HUES64 (cell line): Measurements from ENCODE around the gene LDAF1.
A peak's percentile ranks its signal among the peaks of the same experiment; 100 is the strongest.

ENCODE experiments used
- H3K27ac ChIP-seq: 2 replicates; pipeline ENCODE4 v1.7.0; 2013; ENCODE audit warnings: low read depth, low read length, inconsistent platforms
- H3K27me3 ChIP-seq: 2 replicates; pipeline ENCODE4 v1.6.1; 2013; ENCODE audit warnings: mild to moderate bottlenecking, low read length; ENCODE audit not compliant: insufficient read depth
- H3K36me3 ChIP-seq: 2 replicates; pipeline ENCODE4 v1.6.1; 2013; ENCODE audit warnings: mild to moderate bottlenecking, low read length; ENCODE audit not compliant: insufficient read depth
- H3K4me1 ChIP-seq: 2 replicates; pipeline ENCODE4 v1.6.1; 2013; ENCODE audit warnings: mild to moderate bottlenecking, low read length, moderate library complexity; ENCODE audit not compliant: insufficient read depth
- H3K4me3 ChIP-seq: 2 replicates; pipeline ENCODE4 v1.5.1; 2013; ENCODE audit warnings: mild to moderate bottlenecking, low read length, moderate library complexity
- H3K9ac ChIP-seq: 2 replicates; pipeline ENCODE4 v1.6.1; 2013; ENCODE audit warnings: mild to moderate bottlenecking, low read depth, low read length
- H3K9me3 ChIP-seq: 2 replicates; pipeline ENCODE4 v1.6.1; 2013; ENCODE audit warnings: low read depth, low read length; ENCODE audit not compliant: insufficient read depth
- WGBS: fragments of 150-250, 120-280 bp; methylation state at CpG from one replicate; pipeline ENCODE4 v1.1.7; 2013; ENCODE audit warnings: missing lambda C conversion rate; 5-methylcytosine and 5-hydroxymethylcytosine counted together

LDAF1 gene

GRCh38 chr16:21222495-21223337 is 64.2 kb downstream of the LDAF1 start:
- H3K9ac ChIP-seq = no peak overlapping the region
- no peaks in the 10 kb centered on the region for H3K36me3 ChIP-seq
- 53% methylated on average over 4 of the region's 4 CpGs for WGBS
- H3K4me1 ChIP-seq = peaks cover 30% of the 10 kb centered on the region
- no peak overlapping the region for H3K4me3 ChIP-seq
- no peaks in the 10 kb centered on the region for H3K9me3 ChIP-seq
- H3K27me3 ChIP-seq = no peaks in the 10 kb centered on the region
- peak overlapping the region; percentile 8; the same call in 1 of the 2 replicates for H3K27ac ChIP-seq

GRCh38 chr16:21223787-21224186 is 65.3 kb downstream of the LDAF1 start:
- no peaks in the 10 kb centered on the region for H3K36me3 ChIP-seq
- no peak overlapping the region for H3K27ac ChIP-seq
- WGBS = 78% methylated on average over 9 of the region's 9 CpGs
- H3K9ac ChIP-seq = no peak overlapping the region
- H3K4me1 ChIP-seq = peaks cover 30% of the 10 kb centered on the region
- no peaks in the 10 kb centered on the region for H3K27me3 ChIP-seq
- no peaks in the 10 kb centered on the region for H3K9me3 ChIP-seq
- H3K4me3 ChIP-seq = no peak overlapping the region

- Histone ChIP-seq H3K9me3 (no peaks in the 10 kb centered on the region), H3K9ac (no peak overlapping the region), H3K27me3 (no peaks in the 10 kb centered on the region), H3K4me3 (no peak overlapping the region), H3K27ac (no peak overlapping the region), H3K36me3 (no peaks in the 10 kb centered on the region), H3K4me1 (peaks cover 30% of the 10 kb centered on the region)
- WGBS = 98% methylated on average over 2 of the region's 2 CpGs
Observed at GRCh38 chr16:21224800-21225199, 66.3 kb downstream of the LDAF1 start.

GRCh38 chr16:21226749-21227148 is 68.3 kb downstream of the LDAF1 start:
- no peaks in the 10 kb centered on the region for H3K27me3 ChIP-seq
- no peak overlapping the region for H3K9ac ChIP-seq
- H3K4me3 ChIP-seq = no peak overlapping the region
- no peak overlapping the region for H3K27ac ChIP-seq
- H3K9me3 ChIP-seq = no peaks in the 10 kb centered on the region
- no peaks in the 10 kb centered on the region for H3K36me3 ChIP-seq
- peaks cover 19% of the 10 kb centered on the region for H3K4me1 ChIP-seq

- Histone ChIP-seq H3K27ac (no peak overlapping the region), H3K9me3 (no peaks in the 10 kb centered on the region), H3K27me3 (no peaks in the 10 kb centered on the region), H3K36me3 (no peaks in the 10 kb centered on the region), H3K4me3 (no peak overlapping the region), H3K4me1 (peaks cover 11% of the 10 kb centered on the region), H3K9ac (no peak overlapping the region)
Observed at GRCh38 chr16:21227866-21228265, 69.4 kb downstream of the LDAF1 start.

- no peaks in the 10 kb centered on the region for H3K9me3 ChIP-seq
- no peak overlapping the region for H3K4me3 ChIP-seq
- H3K36me3 ChIP-seq = no peaks in the 10 kb centered on the region
- H3K27ac ChIP-seq = no peak overlapping the region
- H3K9ac ChIP-seq = no peak overlapping the region
- H3K4me1 ChIP-seq = peaks cover 8% of the 10 kb centered on the region
- H3K27me3 ChIP-seq = no peaks in the 10 kb centered on the region
- WGBS = 93% methylated on average over 2 of the region's 2 CpGs
Observed at GRCh38 chr16:21228361-21228872, 69.9 kb downstream of the LDAF1 start.
